Liver (tissue), 9 donors: ENCODE results near the gene DUSP16. TPM values are rescaled to one million over a fixed set of nuclear protein-coding genes. Genes with fewer than 3 reads are reported as not detected.

Experiments
- DNase-seq: peaks from one replicate; pipeline ENCODE4 v3.0.0-alpha.2; 2017; ENCODE audit warnings: low spot score
- H3K27ac ChIP-seq, 2 donors: one replicate each; pipeline ENCODE4 v1.7.0; 2013; ENCODE audit warnings: inconsistent platforms in 2 of 2, low read length in 2 of 2, control low read depth in 1 of 2, low read depth in 1 of 2, mild to moderate bottlenecking in 1 of 2
- H3K27me3 ChIP-seq, 4 donors: one replicate each; pipeline versions ENCODE4 v1.6.1 to v1.7.0; 2013; ENCODE audit warnings: low read length in 3 of 4, inconsistent platforms in 1 of 4, mild to moderate bottlenecking in 1 of 4, moderate library complexity in 1 of 4; ENCODE audit not compliant: control insufficient read depth in 4 of 4, insufficient read depth in 4 of 4
- H3K36me3 ChIP-seq, 4 donors: one replicate each; pipeline versions ENCODE4 v1.6.1 to v1.7.0; 2013; ENCODE audit warnings: low read length in 3 of 4, mild to moderate bottlenecking in 3 of 4, low read depth in 1 of 4, moderate library complexity in 1 of 4; ENCODE audit not compliant: control insufficient read depth in 4 of 4, insufficient read depth in 3 of 4
- H3K4me1 ChIP-seq, 4 donors: one replicate each; pipeline versions ENCODE4 v1.6.1 to v1.7.0; 2013; ENCODE audit warnings: low read length in 3 of 4, mild to moderate bottlenecking in 3 of 4, moderate library complexity in 1 of 4; ENCODE audit not compliant: control insufficient read depth in 4 of 4, insufficient read depth in 4 of 4
- H3K4me3 ChIP-seq, 3 donors: one replicate each; pipeline versions ENCODE4 v1.6.1 to v1.7.0; 2013; ENCODE audit warnings: low read length in 3 of 3, control low read depth in 1 of 3, low read depth in 1 of 3, mild to moderate bottlenecking in 1 of 3
- H3K9ac ChIP-seq, 2 donors: one replicate each; pipeline ENCODE4 v1.7.0; 2013; ENCODE audit warnings: low read length in 2 of 2, mild to moderate bottlenecking in 2 of 2, moderate library complexity in 2 of 2, control low read depth in 1 of 2, low read depth in 1 of 2
- H3K9me3 ChIP-seq, 4 donors: one replicate each; pipeline versions ENCODE4 v1.6.1 to v1.7.0; 2013; ENCODE audit warnings: low read length in 3 of 4; ENCODE audit not compliant: control insufficient read depth in 4 of 4
- CTCF ChIP-seq: fragments of 150-350 bp; IDR thresholded peaks from 2 replicates; pipeline ENCODE4 v1.5.1; 2017; ENCODE audit warnings: improper control_type of control experiment, low read depth, low read length; ENCODE audit not compliant: missing input control
- EGR1 ChIP-seq, 2 donors: IDR thresholded peaks; 2 replicates each; pipeline ENCODE4 v1.6.1; 2016 to 2018; ENCODE audit warnings: antibody characterized with exemption in 2 of 2, low read depth in 2 of 2
- GABPA ChIP-seq, 2 donors: IDR thresholded peaks in 1 of 2; conservative IDR thresholded peaks in 1 of 2; 2 replicates each; pipeline ENCODE4 v1.6.1; 2016; ENCODE audit warnings: antibody characterized with exemption in 2 of 2, mild to moderate bottlenecking in 1 of 2, moderate library complexity in 1 of 2
- HNF4A ChIP-seq, 2 donors: conservative IDR thresholded peaks; 2 replicates each; pipeline ENCODE4 v1.6.1; 2016; ENCODE audit warnings: antibody characterized with exemption in 2 of 2, mild to moderate bottlenecking in 2 of 2
- HNF4G ChIP-seq: IDR thresholded peaks from 2 replicates; pipeline ENCODE4 v1.6.1; 2016; ENCODE audit warnings: antibody characterized with exemption
- JUND ChIP-seq, 2 donors: IDR thresholded peaks; 2 replicates each; pipeline ENCODE4 v1.6.1; 2016; ENCODE audit warnings: antibody characterized with exemption in 2 of 2
- MAX ChIP-seq: IDR thresholded peaks from 2 replicates; pipeline ENCODE4 v1.6.1; 2016; ENCODE audit warnings: antibody characterized with exemption
- RAD21 ChIP-seq, 2 donors: IDR thresholded peaks; 2 replicates each; pipeline ENCODE4 v1.6.1; 2016; ENCODE audit warnings: antibody characterized with exemption in 2 of 2, mild to moderate bottlenecking in 2 of 2
- RXRA ChIP-seq, 2 donors: IDR thresholded peaks; 2 replicates each; pipeline ENCODE4 v1.6.1; 2017 to 2018; ENCODE audit warnings: antibody characterized with exemption in 2 of 2, mild to moderate bottlenecking in 1 of 2
- SP1 ChIP-seq: IDR thresholded peaks from 2 replicates; pipeline ENCODE4 v1.6.1; 2018; ENCODE audit warnings: antibody characterized with exemption, mild to moderate bottlenecking
- TAF1 ChIP-seq: conservative IDR thresholded peaks from 2 replicates; pipeline ENCODE4 v1.6.1; 2016; ENCODE audit warnings: antibody characterized with exemption, mild to moderate bottlenecking
- WGBS: extraction: QIAGEN DNeasy Blood & Tissue Kit; methylation state at CpG from one replicate; pipeline ENCODE4 v1.1.7; 2013; 5-methylcytosine and 5-hydroxymethylcytosine counted together
- polyA plus RNA-seq, 2 donors: library from polyadenylated mRNA; stranded (reverse) in 1 of 2; unstranded in 1 of 2; fragments of 200-250 nt in 1 of 2; fragments of >200 nt in 1 of 2; fragmentation: Nextera tagmentation in 1 of 2; extraction: Ambion mirVana in 1 of 2; gene quantifications; one replicate each; pipeline versions ENCODE4 v1.2.1 to v1.2.3, GENCODE V29; 2013 to 2015
- total RNA-seq, 2 donors: library from RNA; depleted of rRNA; stranded (reverse); fragments of >200 nt; gene quantifications; one replicate each; pipeline ENCODE4 v1.2.3, GENCODE V29; 2014
- TF ChIP-seq, protein P1 (sequence below): IDR thresholded peaks from 2 replicates; pipeline ENCODE4 v1.6.1; 2016; ENCODE audit warnings: antibody characterized with exemption
- TF ChIP-seq, protein P2 (sequence below): IDR thresholded peaks from 2 replicates; pipeline ENCODE4 v1.6.1; 2016; ENCODE audit warnings: antibody characterized with exemption, mild to moderate bottlenecking
- donor health status: healthy.
- donor health status: healthy.
- donor health status: healthy.
- donor health status: healthy.
- donor health status: healthy.

DUSP16 gene
- total and polyA plus RNA-seq, 4 donors, result 7.8 to 56.4 (median 19.1) TPM

DNA sequence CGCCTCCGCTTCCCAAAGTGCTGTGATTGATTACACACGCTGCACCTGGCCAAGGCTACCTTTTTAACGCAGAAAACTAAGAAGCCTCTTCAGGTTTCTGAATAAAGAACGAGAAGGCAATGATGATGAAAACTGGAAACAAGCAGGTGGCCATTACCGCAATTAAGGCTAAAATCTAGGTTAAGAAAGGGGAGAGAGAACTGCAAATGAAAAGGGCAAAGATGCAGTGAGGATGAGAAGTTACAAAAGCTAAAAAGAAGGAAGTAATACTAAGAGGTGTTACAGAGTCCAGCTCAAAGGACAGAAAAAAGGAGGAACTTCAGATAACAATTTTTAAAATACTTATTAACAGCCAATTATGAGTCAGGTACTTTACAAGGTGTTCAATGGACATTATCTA lies 79.7 kb downstream of the DUSP16 start:
- DNase-seq, result no peak
- Histone ChIP-seq H3K9me3 (no peaks in the 10 kb centered on the region), H3K36me3 (peaks cover 3 to 42% (median 28%) of the 10 kb centered on the region in 4 donors), H3K4me3 (no peak overlapping the region), H3K27me3 (no peaks in the 10 kb centered on the region), H3K9ac (no peak overlapping the region), H3K4me1 (peaks cover 0 to 10% (median 2%) of the 10 kb centered on the region in 4 donors), H3K27ac (peak overlapping the region; percentile 6 to 49)
- no peak for TF ChIP-seq HNF4G
- no peak for TF ChIP-seq MAX
- TF ChIP-seq EGR1 (IDR thresholded peaks at IDR 0.05; ENCODE audit: low read depth in 2 of 2), result no peak
- 95% methylated on average over 6 of the region's 6 CpGs for WGBS

DNA sequence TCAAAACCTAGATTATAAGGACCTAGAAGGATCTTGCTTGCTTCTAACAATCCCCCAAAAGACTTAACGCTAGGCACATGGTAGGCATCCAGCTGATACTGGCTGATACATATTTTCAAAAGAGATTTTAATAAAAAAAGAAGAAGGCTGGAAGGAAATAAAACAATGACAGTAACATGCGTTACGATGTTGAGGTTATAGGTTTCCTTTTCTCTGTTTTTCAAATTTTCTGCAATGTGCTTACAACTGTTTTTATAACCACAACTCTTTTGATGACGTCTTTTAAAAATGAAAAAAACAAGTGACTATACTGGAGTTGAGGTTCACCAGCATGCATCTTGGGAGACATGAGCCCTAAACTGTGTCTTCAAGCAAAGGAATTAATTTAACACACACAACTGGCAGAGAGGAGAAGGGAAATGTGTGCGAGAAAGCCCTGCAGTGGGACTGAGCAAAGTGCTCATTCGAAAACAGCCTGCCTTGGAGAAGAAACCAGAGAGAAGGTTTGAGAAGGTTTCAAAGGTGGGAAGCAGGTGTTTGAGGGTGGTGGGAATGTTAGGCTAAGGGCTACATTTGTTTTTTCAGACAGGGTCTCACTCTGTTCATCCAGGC lies 80.4 kb downstream of the DUSP16 start:
- no peak for DNase-seq
- H3K9ac ChIP-seq, result no peak overlapping the region
- peak overlapping the region; percentile 26 to 49 for H3K27ac ChIP-seq
- no peaks in the 10 kb centered on the region for H3K9me3 ChIP-seq
- no peaks in the 10 kb centered on the region for H3K27me3 ChIP-seq
- 91% methylated on average over 6 of the region's 6 CpGs for WGBS
- peaks cover 0 to 8% (median 2%) of the 10 kb centered on the region in 4 donors for H3K4me1 ChIP-seq
- TF ChIP-seq MAX (no peak), JUND (IDR thresholded peaks at IDR 0.05) (no peak)
- TF ChIP-seq, protein P1, sequence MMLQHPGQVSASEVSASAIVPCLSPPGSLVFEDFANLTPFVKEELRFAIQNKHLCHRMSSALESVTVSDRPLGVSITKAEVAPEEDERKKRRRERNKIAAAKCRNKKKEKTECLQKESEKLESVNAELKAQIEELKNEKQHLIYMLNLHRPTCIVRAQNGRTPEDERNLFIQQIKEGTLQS, result no peak
- TF ChIP-seq, protein P2, sequence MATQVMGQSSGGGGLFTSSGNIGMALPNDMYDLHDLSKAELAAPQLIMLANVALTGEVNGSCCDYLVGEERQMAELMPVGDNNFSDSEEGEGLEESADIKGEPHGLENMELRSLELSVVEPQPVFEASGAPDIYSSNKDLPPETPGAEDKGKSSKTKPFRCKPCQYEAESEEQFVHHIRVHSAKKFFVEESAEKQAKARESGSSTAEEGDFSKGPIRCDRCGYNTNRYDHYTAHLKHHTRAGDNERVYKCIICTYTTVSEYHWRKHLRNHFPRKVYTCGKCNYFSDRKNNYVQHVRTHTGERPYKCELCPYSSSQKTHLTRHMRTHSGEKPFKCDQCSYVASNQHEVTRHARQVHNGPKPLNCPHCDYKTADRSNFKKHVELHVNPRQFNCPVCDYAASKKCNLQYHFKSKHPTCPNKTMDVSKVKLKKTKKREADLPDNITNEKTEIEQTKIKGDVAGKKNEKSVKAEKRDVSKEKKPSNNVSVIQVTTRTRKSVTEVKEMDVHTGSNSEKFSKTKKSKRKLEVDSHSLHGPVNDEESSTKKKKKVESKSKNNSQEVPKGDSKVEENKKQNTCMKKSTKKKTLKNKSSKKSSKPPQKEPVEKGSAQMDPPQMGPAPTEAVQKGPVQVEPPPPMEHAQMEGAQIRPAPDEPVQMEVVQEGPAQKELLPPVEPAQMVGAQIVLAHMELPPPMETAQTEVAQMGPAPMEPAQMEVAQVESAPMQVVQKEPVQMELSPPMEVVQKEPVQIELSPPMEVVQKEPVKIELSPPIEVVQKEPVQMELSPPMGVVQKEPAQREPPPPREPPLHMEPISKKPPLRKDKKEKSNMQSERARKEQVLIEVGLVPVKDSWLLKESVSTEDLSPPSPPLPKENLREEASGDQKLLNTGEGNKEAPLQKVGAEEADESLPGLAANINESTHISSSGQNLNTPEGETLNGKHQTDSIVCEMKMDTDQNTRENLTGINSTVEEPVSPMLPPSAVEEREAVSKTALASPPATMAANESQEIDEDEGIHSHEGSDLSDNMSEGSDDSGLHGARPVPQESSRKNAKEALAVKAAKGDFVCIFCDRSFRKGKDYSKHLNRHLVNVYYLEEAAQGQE, result no peak
- H3K36me3 ChIP-seq, result peaks cover 7 to 47% (median 33%) of the 10 kb centered on the region in 4 donors
- no peak overlapping the region for H3K4me3 ChIP-seq

- Histone ChIP-seq H3K27ac (peak overlapping the region in 1 of 2 donors; percentile 26), H3K4me1 (peaks cover 0 to 3% (median 1%) of the 10 kb centered on the region in 4 donors), H3K9me3 (no peaks in the 10 kb centered on the region), H3K4me3 (no peak overlapping the region), H3K27me3 (no peaks in the 10 kb centered on the region), H3K36me3 (peaks cover 10 to 53% (median 38%) of the 10 kb centered on the region in 4 donors), H3K9ac (no peak overlapping the region)
- WGBS, result 62% methylated on average over 2 of the region's 2 CpGs
- DNase-seq, result no peak
- TF ChIP-seq CTCF, result no peak
- no peak for TF ChIP-seq HNF4A (conservative IDR thresholded peaks at IDR 0.05)
- TF ChIP-seq RXRA (IDR thresholded peaks at IDR 0.05), result no peak
- TF ChIP-seq GABPA (IDR thresholded peaks at IDR 0.05 in 1 of 2, conservative IDR thresholded peaks at IDR 0.05 in 1 of 2), result no peak
- TF ChIP-seq EGR1 (IDR thresholded peaks at IDR 0.05; ENCODE audit: low read depth in 2 of 2), result no peak
- TF ChIP-seq, protein P2, result no peak
- TF ChIP-seq RAD21 (IDR thresholded peaks at IDR 0.05), result no peak
- no peak for TF ChIP-seq HNF4G
- no peak for TF ChIP-seq TAF1
- TF ChIP-seq MAX, result no peak
- TF ChIP-seq SP1, result no peak
Observed at GRCh38 chr12:12481631-12482030, 81.0 kb downstream of the DUSP16 start.
